H9 (cell line): ENCODE measurements around the gene KIAA0930. TPM values are rescaled to one million over a fixed set of nuclear protein-coding genes. Genes with fewer than 3 reads are reported as not detected.

Source experiments
- DNase-seq: peaks from one replicate; pipeline ENCODE4 v3.0.0-alpha.2; 2017
- H2AFZ ChIP-seq: one replicate; pipeline ENCODE4 v1.6.1; 2013; ENCODE audit warnings: mild to moderate bottlenecking, low read length, control low read depth, moderate library complexity
- H2AK5ac ChIP-seq: 2 replicates; pipeline ENCODE4 v1.6.1; 2013; ENCODE audit warnings: low read length, control low read depth, mixed read lengths; ENCODE audit not compliant: insufficient read length
- H2BK120ac ChIP-seq: one replicate; pipeline ENCODE4 v1.6.1; 2013; ENCODE audit warnings: low read depth, mild to moderate bottlenecking, low read length, control low read depth, inconsistent platforms; ENCODE audit not compliant: poor library complexity, severe bottlenecking
- H2BK12ac ChIP-seq: 2 replicates; pipeline ENCODE4 v1.6.1; 2013; ENCODE audit warnings: low read length, control low read depth, mixed read lengths, low read depth; ENCODE audit not compliant: insufficient read length
- H2BK15ac ChIP-seq: 2 replicates; pipeline ENCODE4 v1.6.1; 2013; ENCODE audit warnings: low read depth, low read length, control low read depth
- H2BK20ac ChIP-seq: one replicate; pipeline ENCODE4 v1.6.1; 2013; ENCODE audit warnings: low read depth, mild to moderate bottlenecking, low read length, control low read depth, inconsistent platforms; ENCODE audit not compliant: poor library complexity, severe bottlenecking
- H2BK5ac ChIP-seq: 2 replicates; pipeline ENCODE4 v1.6.1; 2013; ENCODE audit warnings: low read length, control low read depth, mixed read lengths; ENCODE audit not compliant: insufficient read length
- H3K14ac ChIP-seq: 2 replicates; pipeline ENCODE4 v1.6.1; 2013; ENCODE audit warnings: low read length, control low read depth; ENCODE audit not compliant: insufficient read depth
- H3K18ac ChIP-seq: 2 replicates; pipeline ENCODE4 v1.6.1; 2013; ENCODE audit warnings: low read depth, mild to moderate bottlenecking, mixed read lengths, low read length, control low read depth; ENCODE audit not compliant: insufficient read length
- H3K23ac ChIP-seq: 2 replicates; pipeline ENCODE4 v1.6.1; 2013; ENCODE audit warnings: low read length, control low read depth, mixed read lengths, low read depth; ENCODE audit not compliant: insufficient read length
- H3K23me2 ChIP-seq: 2 replicates; pipeline ENCODE4 v1.6.1; 2013; ENCODE audit warnings: low read depth, mild to moderate bottlenecking, mixed read lengths, low read length, control low read depth; ENCODE audit not compliant: insufficient read length, poor library complexity, severe bottlenecking
- H3K27ac ChIP-seq: 2 replicates; pipeline ENCODE4 v1.5.1; 2013; ENCODE audit warnings: low read length, control low read depth, mixed read lengths, low read depth; ENCODE audit not compliant: insufficient read length
- H3K27me3 ChIP-seq: 2 replicates; pipeline ENCODE4 v1.6.1; 2013; ENCODE audit warnings: low read length, control low read depth, inconsistent platforms; ENCODE audit not compliant: insufficient read depth
- H3K4ac ChIP-seq: 2 replicates; pipeline ENCODE4 v1.6.1; 2013; ENCODE audit warnings: low read depth, mild to moderate bottlenecking, control low read depth, inconsistent platforms, low read length, moderate library complexity
- H3K4me1 ChIP-seq: 2 replicates; pipeline ENCODE4 v1.6.1; 2013; ENCODE audit warnings: low read length, control low read depth, inconsistent platforms; ENCODE audit not compliant: insufficient read depth
- H3K4me2 ChIP-seq: 2 replicates; pipeline ENCODE4 v1.6.1; 2013; ENCODE audit warnings: low read length, control low read depth, mixed read lengths; ENCODE audit not compliant: insufficient read length, insufficient read depth
- H3K56ac ChIP-seq: 2 replicates; pipeline ENCODE4 v1.6.1; 2013; ENCODE audit warnings: low read depth, mild to moderate bottlenecking, mixed read lengths, low read length, control low read depth; ENCODE audit not compliant: insufficient read length
- H3K79me1 ChIP-seq: 2 replicates; pipeline ENCODE4 v1.6.1; 2013; ENCODE audit warnings: low read depth, mild to moderate bottlenecking, moderate library complexity, low read length, control low read depth, inconsistent platforms; ENCODE audit not compliant: insufficient read depth, poor library complexity, severe bottlenecking
- H3K79me2 ChIP-seq: 2 replicates; pipeline ENCODE4 v1.6.1; 2013; ENCODE audit warnings: low read length, control low read depth, inconsistent platforms; ENCODE audit not compliant: insufficient read depth
- H3K9ac ChIP-seq: 2 replicates; pipeline ENCODE4 v1.6.1; 2013; ENCODE audit warnings: low read length, control low read depth, mixed read lengths; ENCODE audit not compliant: insufficient read length; ENCODE audit errors: extremely low read depth
- H3K9me3 ChIP-seq: one replicate; pipeline ENCODE4 v1.6.1; 2013; ENCODE audit warnings: low read depth, low read length, inconsistent platforms; ENCODE audit not compliant: control insufficient read depth
- H3T11ph ChIP-seq: one replicate; pipeline ENCODE4 v1.6.1; 2013; ENCODE audit warnings: mild to moderate bottlenecking, low read length, control low read depth, inconsistent platforms
- H4K20me1 ChIP-seq: one replicate; pipeline ENCODE4 v1.6.1; 2013; ENCODE audit not compliant: control insufficient read depth, insufficient read length, insufficient read depth
- H4K5ac ChIP-seq: 2 replicates; pipeline ENCODE4 v1.6.1; 2013; ENCODE audit warnings: low read depth, mild to moderate bottlenecking, mixed read lengths, low read length, control low read depth; ENCODE audit not compliant: insufficient read length
- H4K8ac ChIP-seq: replicated peaks from 2 replicates; pipeline ENCODE4 v1.6.1; 2013; ENCODE audit warnings: low read length, control low read depth, mixed read lengths, low read depth; ENCODE audit not compliant: insufficient read length
- H4K91ac ChIP-seq: 2 replicates; pipeline ENCODE4 v1.6.1; 2013; ENCODE audit warnings: low read depth, mild to moderate bottlenecking, moderate library complexity, mixed read lengths, low read length, control low read depth; ENCODE audit not compliant: insufficient read length
- H3K27ac Mint-ChIP-seq, 3 experiments: 2 replicates in 2 of 3; 3 replicates in 1 of 3; pipeline ENCODE4 v1.8.0; 2020 to 2021; ENCODE audit warnings: mixed read lengths in 3 of 3, mild to moderate bottlenecking in 1 of 3, moderate library complexity in 1 of 3
- H3K27me3 Mint-ChIP-seq: 2 replicates; pipeline ENCODE4 v1.8.0; 2021; ENCODE audit warnings: low read depth, mild to moderate bottlenecking, moderate library complexity, mixed read lengths
- H3K36me3 Mint-ChIP-seq, 3 experiments: 2 replicates in 2 of 3; 3 replicates in 1 of 3; pipeline ENCODE4 v1.8.0; 2020 to 2021; ENCODE audit warnings: low read depth in 3 of 3, mixed read lengths in 3 of 3; ENCODE audit not compliant: insufficient read depth in 1 of 3
- H3K4me1 Mint-ChIP-seq, 2 experiments: 2 replicates each; pipeline ENCODE4 v1.8.0; 2020; ENCODE audit warnings: mixed read lengths in 2 of 2
- H3K4me3 Mint-ChIP-seq, 2 experiments: 2 replicates in 1 of 2; 3 replicates in 1 of 2; pipeline ENCODE4 v1.8.0; 2020 to 2021; ENCODE audit warnings: mild to moderate bottlenecking in 2 of 2, mixed read lengths in 2 of 2, moderate library complexity in 1 of 2
- H3K9me3 Mint-ChIP-seq, 2 experiments: 2 replicates in 1 of 2; 3 replicates in 1 of 2; pipeline ENCODE4 v1.8.0; 2020; ENCODE audit warnings: mild to moderate bottlenecking in 2 of 2, mixed read lengths in 2 of 2, moderate library complexity in 1 of 2
- WGBS: extraction: QIAGEN DNeasy Blood & Tissue Kit; methylation state at CpG from one replicate; pipeline ENCODE4 v1.1.7; 2013; ENCODE audit warnings: missing lambda C conversion rate, low lambda C conversion rate, mixed read lengths; ENCODE audit not compliant: insufficient read length; ENCODE audit errors: extremely low coverage; 5-methylcytosine and 5-hydroxymethylcytosine counted together
- total RNA-seq: library from RNA; stranded (reverse); gene quantifications from 2 replicates; pipeline ENCODE4 v1.2.1, GENCODE V29; 2021
- TF ChIP-seq, protein P1 (sequence below): fragments of 200-600 bp; sonication (generic); conservative IDR thresholded peaks from 3 replicates; pipeline ENCODE4 v1.8.0; 2021; ENCODE audit warnings: antibody characterized with exemption, mild to moderate bottlenecking

Gene KIAA0930
- total RNA-seq, 1 experiment from 2014 or later: 46.2 TPM

DNA sequence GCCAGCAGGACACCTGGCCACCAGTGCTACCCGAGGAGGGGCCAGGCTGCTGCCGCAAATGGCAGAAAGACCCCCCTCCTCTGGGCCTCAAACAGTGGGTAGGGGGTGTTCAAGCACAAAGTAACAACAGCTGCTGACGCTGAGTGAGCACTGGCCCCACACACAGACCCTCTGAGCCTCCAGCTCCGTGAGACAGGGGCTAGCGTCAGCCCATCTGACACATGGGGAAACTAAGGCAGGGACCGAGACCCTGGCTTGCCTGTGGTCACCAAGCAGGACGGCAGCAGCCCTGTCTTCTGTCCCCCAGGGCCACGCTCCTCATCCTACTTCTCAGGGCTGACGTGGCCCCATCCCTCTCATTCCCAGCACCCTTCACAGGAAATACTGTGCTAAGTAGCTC lies 40.5 kb downstream of the KIAA0930 start:
- 0 out of 5 replicates have a peak overlapping the region, but pooled peaks of 1 of the 2 experiments have one; percentile 2 for H3K4me3 Mint-ChIP-seq
- no peaks in the 10 kb centered on the region for H3K4me1 ChIP-seq
- H3K79me1 ChIP-seq: no peaks in the 10 kb centered on the region
- no peak overlapping the region for H3K56ac ChIP-seq
- no peak overlapping the region for H2BK12ac ChIP-seq
- no peak overlapping the region for H3K18ac ChIP-seq
- no peaks in the 10 kb centered on the region for H3K9me3 ChIP-seq
- H2AFZ ChIP-seq: no peak overlapping the region
- no peaks in the 10 kb centered on the region for H3K27me3 Mint-ChIP-seq
- H3K23me2 ChIP-seq: no peaks in the 10 kb centered on the region
- DNase-seq: no peak
- no peak overlapping the region for H3K23ac ChIP-seq
- H2BK15ac ChIP-seq: no peak overlapping the region
- H3K27ac ChIP-seq: no peak overlapping the region
- H3K14ac ChIP-seq: no peak overlapping the region; the same call in 1 of the 2 replicates
- no peak overlapping the region for H4K5ac ChIP-seq
- H4K8ac ChIP-seq: no peak overlapping the region
- TF ChIP-seq, protein P1, sequence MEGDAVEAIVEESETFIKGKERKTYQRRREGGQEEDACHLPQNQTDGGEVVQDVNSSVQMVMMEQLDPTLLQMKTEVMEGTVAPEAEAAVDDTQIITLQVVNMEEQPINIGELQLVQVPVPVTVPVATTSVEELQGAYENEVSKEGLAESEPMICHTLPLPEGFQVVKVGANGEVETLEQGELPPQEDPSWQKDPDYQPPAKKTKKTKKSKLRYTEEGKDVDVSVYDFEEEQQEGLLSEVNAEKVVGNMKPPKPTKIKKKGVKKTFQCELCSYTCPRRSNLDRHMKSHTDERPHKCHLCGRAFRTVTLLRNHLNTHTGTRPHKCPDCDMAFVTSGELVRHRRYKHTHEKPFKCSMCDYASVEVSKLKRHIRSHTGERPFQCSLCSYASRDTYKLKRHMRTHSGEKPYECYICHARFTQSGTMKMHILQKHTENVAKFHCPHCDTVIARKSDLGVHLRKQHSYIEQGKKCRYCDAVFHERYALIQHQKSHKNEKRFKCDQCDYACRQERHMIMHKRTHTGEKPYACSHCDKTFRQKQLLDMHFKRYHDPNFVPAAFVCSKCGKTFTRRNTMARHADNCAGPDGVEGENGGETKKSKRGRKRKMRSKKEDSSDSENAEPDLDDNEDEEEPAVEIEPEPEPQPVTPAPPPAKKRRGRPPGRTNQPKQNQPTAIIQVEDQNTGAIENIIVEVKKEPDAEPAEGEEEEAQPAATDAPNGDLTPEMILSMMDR: no peak
- no peak overlapping the region for H4K91ac ChIP-seq
- no peak overlapping the region for H3T11ph ChIP-seq
- H3K4ac ChIP-seq: no peak overlapping the region
- H2BK5ac ChIP-seq: no peak overlapping the region
- H3K79me2 ChIP-seq: no peaks in the 10 kb centered on the region
- H2AK5ac ChIP-seq: no peak overlapping the region
- no peak overlapping the region for H3K4me2 ChIP-seq
- no peak overlapping the region for H3K9ac ChIP-seq
- H3K9me3 Mint-ChIP-seq: no peaks in the 10 kb centered on the region
- H3K27ac Mint-ChIP-seq: peak overlapping the region in 1 of 3 experiments; percentile 15; a peak in 1 of 7 replicates
- H4K20me1 ChIP-seq: peaks cover 4% of the 10 kb centered on the region
- peaks cover 4 to 35% (median 27%) of the 10 kb centered on the region in 3 experiments; a peak in 6 of 7 replicates for H3K36me3 Mint-ChIP-seq
- no peak overlapping the region for H2BK120ac ChIP-seq
- H2BK20ac ChIP-seq: no peak overlapping the region
- no peaks in the 10 kb centered on the region for H3K27me3 ChIP-seq
- peaks cover 27 to 38% of the 10 kb centered on the region in 2 experiments for H3K4me1 Mint-ChIP-seq
- WGBS: no CpG with 5 or more reads among the region's 9 CpGs
